HEK293 (cell line): ENCODE results near the gene CDK14.

Experiments used
- CTCF ChIA-PET: fragments of 350-600 bp; formaldehyde crosslinking; extraction: SDS; loops from one replicate; lab custom pipeline; 2021; ENCODE audit warnings: antibody characterized with exemption; lab: Yijun Ruan, JAX
- POLR2A ChIA-PET: fragments of 300-600 bp; formaldehyde crosslinking; extraction: SDS; loops from one replicate; lab custom pipeline; 2020; ENCODE audit warnings: antibody characterized with exemption, inconsistent platforms; lab: Yijun Ruan, JAX
- H3K27ac ChIP-seq: fragments of 200-500 bp; sonication (Bioruptor generic); 2 replicates; pipeline ENCODE4 v1.5.1; 2014; ENCODE audit warnings: low read depth, low read length, control low read depth, inconsistent platforms; ENCODE audit errors: extremely low read depth
- H3K36me3 ChIP-seq, 2 experiments: fragments of 200-500 bp in 1 of 2; sonication (Bioruptor generic) in 1 of 2; 1 replicate in 1 of 2; 2 replicates in 1 of 2; pipeline ENCODE4 v1.5.1; 2014 to 2017; ENCODE audit warnings: inconsistent platforms in 2 of 2, low read length in 2 of 2; ENCODE audit not compliant: control insufficient read depth in 2 of 2, insufficient read depth in 1 of 2
- H3K4me1 ChIP-seq: fragments of 200-500 bp; sonication (Bioruptor generic); 2 replicates; pipeline ENCODE4 v1.5.1; 2014; ENCODE audit warnings: mild to moderate bottlenecking, low read length, inconsistent platforms; ENCODE audit not compliant: control insufficient read depth, insufficient read depth
- H3K4me3 ChIP-seq: 2 replicates; pipeline ENCODE4 v1.5.1; 2011; ENCODE audit warnings: low read depth, mild to moderate bottlenecking, control low read depth, low read length, moderate library complexity
- H3K9me3 ChIP-seq: fragments of 200-500 bp; sonication (Bioruptor generic); 2 replicates; pipeline ENCODE4 v1.5.1; 2014; ENCODE audit warnings: low read depth, low read length, inconsistent platforms; ENCODE audit not compliant: control insufficient read depth, insufficient read depth
- BCL11A ChIP-seq: fragments of 450-650 bp; formaldehyde crosslinking; IDR thresholded peaks from 2 replicates; pipeline ENCODE4 v1.5.1; 2016; ENCODE audit warnings: low read depth, missing biosample characterization, missing genetic modification characterization
- BCL11B ChIP-seq: fragments of 450-650 bp; formaldehyde crosslinking; IDR thresholded peaks from 2 replicates; pipeline ENCODE4 v1.5.1; 2016; ENCODE audit warnings: low read depth, missing biosample characterization, missing genetic modification characterization
- KLF10 ChIP-seq: fragments of 450-650 bp; IDR thresholded peaks from 2 replicates; pipeline ENCODE4 v1.5.1; 2018; ENCODE audit warnings: missing biosample characterization, mild to moderate bottlenecking, missing genetic modification characterization
- KLF7 ChIP-seq: fragments of 450-650 bp; formaldehyde crosslinking; IDR thresholded peaks from 2 replicates; pipeline ENCODE4 v1.5.1; 2016; ENCODE audit warnings: missing biosample characterization, missing genetic modification characterization, borderline replicate concordance
- SETDB1 ChIP-seq: IDR thresholded peaks from one replicate; pipeline ENCODE4 v1.6.1; 2017; ENCODE audit warnings: mild to moderate bottlenecking, low read length, moderate library complexity, mixed read lengths; ENCODE audit not compliant: insufficient read length
- ZBTB21 ChIP-seq: fragments of 450-650 bp; formaldehyde crosslinking; IDR thresholded peaks from 2 replicates; pipeline ENCODE4 v1.5.1; 2017; ENCODE audit warnings: missing biosample characterization, missing genetic modification characterization
- ZNF2 ChIP-seq: fragments of 450-650 bp; formaldehyde crosslinking; IDR thresholded peaks from 2 replicates; pipeline ENCODE4 v1.5.1; 2016; ENCODE audit warnings: missing biosample characterization, missing genetic modification characterization
- ZNF223 ChIP-seq: fragments of 450-650 bp; formaldehyde crosslinking; IDR thresholded peaks from 2 replicates; pipeline ENCODE4 v1.5.1; 2016; ENCODE audit warnings: missing biosample characterization, missing genetic modification characterization
- ZNF23 ChIP-seq: fragments of 450-650 bp; formaldehyde crosslinking; IDR thresholded peaks from 2 replicates; pipeline ENCODE4 v1.5.1; 2016; ENCODE audit warnings: missing biosample characterization, missing genetic modification characterization, borderline replicate concordance
- ZNF274 ChIP-seq, 2 experiments: fragments of 200-500 bp in 1 of 2; fragments of 450-650 bp in 1 of 2; sonication (Bioruptor generic) in 1 of 2; formaldehyde crosslinking in 1 of 2; IDR thresholded peaks; 2 replicates each; pipeline versions ENCODE4 v1.5.1 to v1.6.1; 2014 to 2016; ENCODE audit warnings: borderline replicate concordance in 1 of 2, inconsistent platforms in 1 of 2, low read length in 1 of 2, missing biosample characterization in 1 of 2, missing genetic modification characterization in 1 of 2
- ZNF394 ChIP-seq: fragments of 450-650 bp; formaldehyde crosslinking; IDR thresholded peaks from 2 replicates; pipeline ENCODE4 v1.5.1; 2016; ENCODE audit warnings: missing biosample characterization, missing genetic modification characterization, mild to moderate bottlenecking, moderate library complexity, borderline replicate concordance
- ZNF529 ChIP-seq: fragments of 450-650 bp; formaldehyde crosslinking; IDR thresholded peaks from 2 replicates; pipeline ENCODE4 v1.5.1; 2017; ENCODE audit warnings: missing genetic modification characterization, missing biosample characterization; ENCODE audit not compliant: insufficient replicate concordance
- ZNF544 ChIP-seq: fragments of 450-650 bp; formaldehyde crosslinking; IDR thresholded peaks from 2 replicates; pipeline ENCODE4 v1.5.0; 2017; ENCODE audit warnings: missing biosample characterization, missing genetic modification characterization
- ZNF585B ChIP-seq: fragments of 450-650 bp; formaldehyde crosslinking; IDR thresholded peaks from 2 replicates; pipeline ENCODE4 v1.5.1; 2016; ENCODE audit warnings: missing biosample characterization, missing genetic modification characterization
- ZNF623 ChIP-seq: fragments of 450-650 bp; formaldehyde crosslinking; IDR thresholded peaks from 2 replicates; pipeline ENCODE4 v1.5.1; 2016; ENCODE audit warnings: missing biosample characterization, missing genetic modification characterization
- ZNF654 ChIP-seq: fragments of 450-650 bp; formaldehyde crosslinking; IDR thresholded peaks from 2 replicates; pipeline ENCODE4 v1.5.1; 2016; ENCODE audit warnings: low read depth, missing biosample characterization, missing genetic modification characterization
- ZNF785 ChIP-seq: fragments of 450-650 bp; formaldehyde crosslinking; IDR thresholded peaks from 2 replicates; pipeline ENCODE4 v1.5.1; 2016; ENCODE audit warnings: missing biosample characterization, missing genetic modification characterization
- ZSCAN23 ChIP-seq: fragments of 450-650 bp; formaldehyde crosslinking; IDR thresholded peaks from 2 replicates; pipeline ENCODE4 v1.5.1; 2016; ENCODE audit warnings: missing biosample characterization, missing genetic modification characterization
- TF ChIP-seq, protein P1 (sequence below): fragments of 450-650 bp; formaldehyde crosslinking; IDR thresholded peaks from 2 replicates; pipeline ENCODE4 v1.5.1; 2017; ENCODE audit warnings: missing biosample characterization, missing genetic modification characterization
- TF ChIP-seq, protein P2 (sequence below): fragments of 450-650 bp; formaldehyde crosslinking; IDR thresholded peaks from 2 replicates; pipeline ENCODE4 v1.5.0; 2017; ENCODE audit warnings: missing biosample characterization, missing genetic modification characterization, borderline replicate concordance
- TF ChIP-seq, protein P3 (sequence below): fragments of 450-650 bp; formaldehyde crosslinking; IDR thresholded peaks from 2 replicates; pipeline ENCODE4 v1.5.1; 2016; ENCODE audit warnings: missing biosample characterization, missing genetic modification characterization
- TF ChIP-seq, protein P4 (sequence below): fragments of 450-650 bp; formaldehyde crosslinking; IDR thresholded peaks from 2 replicates; pipeline ENCODE4 v1.5.1; 2016; ENCODE audit warnings: missing biosample characterization, missing genetic modification characterization
- TF ChIP-seq, protein P5 (sequence below): fragments of 450-650 bp; formaldehyde crosslinking; IDR thresholded peaks from 2 replicates; pipeline ENCODE4 v1.5.1; 2016; ENCODE audit warnings: missing biosample characterization, missing genetic modification characterization

The CDK14 gene

DNA sequence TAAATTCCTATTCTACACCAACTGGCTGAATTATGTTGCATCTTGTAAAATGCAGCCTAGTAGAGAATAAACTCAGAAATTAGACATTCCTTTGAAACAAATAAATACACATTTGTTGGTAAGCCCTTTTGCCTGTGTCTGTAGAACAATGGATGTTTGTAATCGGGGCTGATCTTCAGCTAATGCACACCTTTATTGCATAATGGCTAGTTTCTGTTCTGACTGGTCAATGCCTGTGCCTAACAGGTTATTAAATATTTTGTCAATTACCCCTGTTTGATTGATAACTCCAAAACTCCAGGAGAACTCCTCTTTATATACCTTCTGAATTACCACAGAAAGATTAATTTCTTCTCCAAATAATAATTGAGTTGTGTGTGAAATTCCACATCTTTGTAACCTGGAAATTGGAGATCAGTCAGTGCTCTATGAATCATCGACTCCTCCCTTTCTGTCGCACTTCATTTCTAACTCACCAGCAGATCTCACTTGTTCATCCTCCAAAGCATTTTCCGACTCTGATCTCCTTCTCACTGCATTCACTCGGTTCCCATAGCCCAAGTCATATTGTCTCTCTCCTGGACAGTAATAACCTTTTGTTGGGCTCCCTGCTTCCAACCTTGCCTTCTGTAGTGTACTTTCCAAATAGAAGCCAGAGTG lies 472.1 kb downstream of the CDK14 start:
- H3K9me3 ChIP-seq: no peaks in the 10 kb centered on the region
- POLR2A ChIA-PET: no interaction called here
- TF ChIP-seq, protein P1, sequence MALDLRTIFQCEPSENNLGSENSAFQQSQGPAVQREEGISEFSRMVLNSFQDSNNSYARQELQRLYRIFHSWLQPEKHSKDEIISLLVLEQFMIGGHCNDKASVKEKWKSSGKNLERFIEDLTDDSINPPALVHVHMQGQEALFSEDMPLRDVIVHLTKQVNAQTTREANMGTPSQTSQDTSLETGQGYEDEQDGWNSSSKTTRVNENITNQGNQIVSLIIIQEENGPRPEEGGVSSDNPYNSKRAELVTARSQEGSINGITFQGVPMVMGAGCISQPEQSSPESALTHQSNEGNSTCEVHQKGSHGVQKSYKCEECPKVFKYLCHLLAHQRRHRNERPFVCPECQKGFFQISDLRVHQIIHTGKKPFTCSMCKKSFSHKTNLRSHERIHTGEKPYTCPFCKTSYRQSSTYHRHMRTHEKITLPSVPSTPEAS (tag by site-specific recombination): no peak
- no peak for TF ChIP-seq KLF10 (tag by site-specific recombination)
- no peak for TF ChIP-seq ZNF585B (tag by site-specific recombination)
- TF ChIP-seq ZNF2 (tag by site-specific recombination): no peak
- no peak for TF ChIP-seq ZNF394 (tag by site-specific recombination)
- TF ChIP-seq, protein P2, sequence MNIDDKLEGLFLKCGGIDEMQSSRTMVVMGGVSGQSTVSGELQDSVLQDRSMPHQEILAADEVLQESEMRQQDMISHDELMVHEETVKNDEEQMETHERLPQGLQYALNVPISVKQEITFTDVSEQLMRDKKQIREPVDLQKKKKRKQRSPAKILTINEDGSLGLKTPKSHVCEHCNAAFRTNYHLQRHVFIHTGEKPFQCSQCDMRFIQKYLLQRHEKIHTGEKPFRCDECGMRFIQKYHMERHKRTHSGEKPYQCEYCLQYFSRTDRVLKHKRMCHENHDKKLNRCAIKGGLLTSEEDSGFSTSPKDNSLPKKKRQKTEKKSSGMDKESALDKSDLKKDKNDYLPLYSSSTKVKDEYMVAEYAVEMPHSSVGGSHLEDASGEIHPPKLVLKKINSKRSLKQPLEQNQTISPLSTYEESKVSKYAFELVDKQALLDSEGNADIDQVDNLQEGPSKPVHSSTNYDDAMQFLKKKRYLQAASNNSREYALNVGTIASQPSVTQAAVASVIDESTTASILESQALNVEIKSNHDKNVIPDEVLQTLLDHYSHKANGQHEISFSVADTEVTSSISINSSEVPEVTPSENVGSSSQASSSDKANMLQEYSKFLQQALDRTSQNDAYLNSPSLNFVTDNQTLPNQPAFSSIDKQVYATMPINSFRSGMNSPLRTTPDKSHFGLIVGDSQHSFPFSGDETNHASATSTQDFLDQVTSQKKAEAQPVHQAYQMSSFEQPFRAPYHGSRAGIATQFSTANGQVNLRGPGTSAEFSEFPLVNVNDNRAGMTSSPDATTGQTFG (tag by site-specific recombination): no peak
- no peak for TF ChIP-seq ZNF529 (tag by site-specific recombination)
- TF ChIP-seq ZSCAN23 (tag by site-specific recombination): no peak
- TF ChIP-seq BCL11B (tag by site-specific recombination): no peak
- no peak for TF ChIP-seq ZNF274 (IDR thresholded peaks at IDR 0.05; ENCODE audit: low read length)
- TF ChIP-seq ZNF274 (tag by site-specific recombination; IDR thresholded peaks at IDR 0.05; ENCODE audit: borderline replicate concordance): no peak
- no peak for TF ChIP-seq ZNF223
- no peak for TF ChIP-seq SETDB1
- no peak for TF ChIP-seq ZNF785
- no peak for TF ChIP-seq BCL11A (tag by site-specific recombination)
- TF ChIP-seq, all 188 proteins: peak for 0
- no peaks in the 10 kb centered on the region for H3K36me3 ChIP-seq
- no peak overlapping the region for H3K27ac ChIP-seq
- H3K4me1 ChIP-seq: no peaks in the 10 kb centered on the region
- CTCF ChIA-PET: no interaction called here
- no peak overlapping the region for H3K4me3 ChIP-seq

DNA sequence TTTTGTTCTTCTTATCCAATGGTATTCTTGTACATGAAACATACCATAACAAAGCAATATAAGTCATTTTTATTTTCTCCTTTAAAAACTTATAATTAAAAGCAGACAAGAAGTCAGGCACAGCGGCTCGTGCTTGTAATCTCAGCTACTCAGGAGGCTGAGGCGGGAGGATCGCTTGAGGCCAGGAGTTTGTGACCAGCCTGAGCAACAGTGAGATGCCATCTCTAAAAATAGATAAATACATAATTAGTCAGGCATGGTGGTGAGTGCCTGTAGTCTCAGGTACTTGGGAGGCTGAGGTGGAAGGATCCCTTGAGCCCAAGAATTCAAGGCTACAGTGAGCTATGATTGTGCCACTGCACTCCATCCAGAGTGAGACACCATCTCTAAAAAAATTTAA lies 473.0 kb downstream of the CDK14 start:
- Histone ChIP-seq H3K9me3 (no peaks in the 10 kb centered on the region), H3K4me3 (no peak overlapping the region), H3K4me1 (no peaks in the 10 kb centered on the region), H3K36me3 (no peaks in the 10 kb centered on the region), H3K27ac (no peak overlapping the region)
- POLR2A ChIA-PET: no interaction called here
- CTCF ChIA-PET: no interaction called here
- TF ChIP-seq, protein P3, sequence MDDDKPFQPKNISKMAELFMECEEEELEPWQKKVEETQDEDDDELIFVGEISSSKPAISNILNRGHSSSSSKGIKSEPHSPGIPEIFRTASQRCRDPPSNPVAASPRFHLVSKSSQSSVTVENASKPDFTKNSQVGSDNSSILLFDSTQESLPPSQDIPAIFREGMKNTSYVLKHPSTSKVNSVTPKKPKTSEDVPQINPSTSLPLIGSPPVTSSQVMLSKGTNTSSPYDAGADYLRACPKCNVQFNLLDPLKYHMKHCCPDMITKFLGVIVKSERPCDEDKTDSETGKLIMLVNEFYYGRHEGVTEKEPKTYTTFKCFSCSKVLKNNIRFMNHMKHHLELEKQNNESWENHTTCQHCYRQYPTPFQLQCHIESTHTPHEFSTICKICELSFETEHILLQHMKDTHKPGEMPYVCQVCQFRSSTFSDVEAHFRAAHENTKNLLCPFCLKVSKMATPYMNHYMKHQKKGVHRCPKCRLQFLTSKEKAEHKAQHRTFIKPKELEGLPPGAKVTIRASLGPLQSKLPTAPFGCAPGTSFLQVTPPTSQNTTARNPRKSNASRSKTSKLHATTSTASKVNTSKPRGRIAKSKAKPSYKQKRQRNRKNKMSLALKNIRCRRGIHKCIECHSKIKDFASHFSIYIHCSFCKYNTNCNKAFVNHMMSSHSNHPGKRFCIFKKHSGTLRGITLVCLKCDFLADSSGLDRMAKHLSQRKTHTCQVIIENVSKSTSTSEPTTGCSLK (tag by site-specific recombination): no peak
- no peak for TF ChIP-seq ZNF274 (IDR thresholded peaks at IDR 0.05; ENCODE audit: low read length)
- no peak for TF ChIP-seq ZNF274 (tag by site-specific recombination; IDR thresholded peaks at IDR 0.05; ENCODE audit: borderline replicate concordance)
- TF ChIP-seq, protein P4, sequence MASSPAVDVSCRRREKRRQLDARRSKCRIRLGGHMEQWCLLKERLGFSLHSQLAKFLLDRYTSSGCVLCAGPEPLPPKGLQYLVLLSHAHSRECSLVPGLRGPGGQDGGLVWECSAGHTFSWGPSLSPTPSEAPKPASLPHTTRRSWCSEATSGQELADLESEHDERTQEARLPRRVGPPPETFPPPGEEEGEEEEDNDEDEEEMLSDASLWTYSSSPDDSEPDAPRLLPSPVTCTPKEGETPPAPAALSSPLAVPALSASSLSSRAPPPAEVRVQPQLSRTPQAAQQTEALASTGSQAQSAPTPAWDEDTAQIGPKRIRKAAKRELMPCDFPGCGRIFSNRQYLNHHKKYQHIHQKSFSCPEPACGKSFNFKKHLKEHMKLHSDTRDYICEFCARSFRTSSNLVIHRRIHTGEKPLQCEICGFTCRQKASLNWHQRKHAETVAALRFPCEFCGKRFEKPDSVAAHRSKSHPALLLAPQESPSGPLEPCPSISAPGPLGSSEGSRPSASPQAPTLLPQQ (tag by site-specific recombination): no peak
- TF ChIP-seq ZBTB21 (tag by site-specific recombination): no peak
- no peak for TF ChIP-seq ZNF544 (tag by site-specific recombination)
- no peak for TF ChIP-seq KLF7
- TF ChIP-seq ZNF654 (tag by site-specific recombination): no peak
- no peak for TF ChIP-seq ZNF23 (tag by site-specific recombination)
- no peak for TF ChIP-seq ZNF223
- TF ChIP-seq ZNF623 (tag by site-specific recombination): no peak
- TF ChIP-seq, protein P5, sequence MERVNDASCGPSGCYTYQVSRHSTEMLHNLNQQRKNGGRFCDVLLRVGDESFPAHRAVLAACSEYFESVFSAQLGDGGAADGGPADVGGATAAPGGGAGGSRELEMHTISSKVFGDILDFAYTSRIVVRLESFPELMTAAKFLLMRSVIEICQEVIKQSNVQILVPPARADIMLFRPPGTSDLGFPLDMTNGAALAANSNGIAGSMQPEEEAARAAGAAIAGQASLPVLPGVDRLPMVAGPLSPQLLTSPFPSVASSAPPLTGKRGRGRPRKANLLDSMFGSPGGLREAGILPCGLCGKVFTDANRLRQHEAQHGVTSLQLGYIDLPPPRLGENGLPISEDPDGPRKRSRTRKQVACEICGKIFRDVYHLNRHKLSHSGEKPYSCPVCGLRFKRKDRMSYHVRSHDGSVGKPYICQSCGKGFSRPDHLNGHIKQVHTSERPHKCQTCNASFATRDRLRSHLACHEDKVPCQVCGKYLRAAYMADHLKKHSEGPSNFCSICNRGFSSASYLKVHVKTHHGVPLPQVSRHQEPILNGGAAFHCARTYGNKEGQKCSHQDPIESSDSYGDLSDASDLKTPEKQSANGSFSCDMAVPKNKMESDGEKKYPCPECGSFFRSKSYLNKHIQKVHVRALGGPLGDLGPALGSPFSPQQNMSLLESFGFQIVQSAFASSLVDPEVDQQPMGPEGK (tag by site-specific recombination): no peak
